SKM-1 treated with dmso at 0.1 percent for 144 hours (cell line): ENCODE data around the gene STIMATE.

Experiments
- DNase-seq: peaks from one replicate; lab custom pipeline; 2025; ENCODE audit not compliant: unreplicated experiment; lab: John Stamatoyannopoulos, UW

The STIMATE gene

GRCh38 chr3:52793702-52794611 lies 103.4 kb downstream of the STIMATE start:
- DNase-seq: no peak

GRCh38 chr3:52792961-52793695 lies 104.2 kb downstream of the STIMATE start:
- DNase-seq: no peak

GRCh38 chr3:52792413-52792812 lies 104.9 kb downstream of the STIMATE start:
- DNase-seq: no peak

DNA sequence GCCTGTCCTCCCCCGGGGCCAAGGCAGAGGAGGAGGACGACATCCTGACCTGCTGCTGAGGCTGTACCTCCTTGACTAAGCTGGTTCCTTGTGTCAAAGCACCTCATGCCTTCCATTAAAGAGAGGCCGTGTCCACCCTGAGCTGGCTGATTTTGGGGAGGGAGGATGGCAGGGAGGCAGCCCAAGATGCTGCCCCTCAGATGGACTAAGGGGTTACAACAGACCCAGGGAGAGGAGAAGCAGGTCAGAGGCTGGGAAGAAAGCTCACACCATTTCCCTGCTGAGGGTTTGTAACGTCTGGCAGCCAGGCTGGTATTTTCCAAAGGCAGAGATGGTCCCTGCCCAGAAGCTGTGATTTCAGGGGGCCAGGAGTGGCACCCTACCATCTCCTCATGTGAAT lies 105.4 kb downstream of the STIMATE start:
- no peak for DNase-seq

- DNase-seq: no peak
Measured at GRCh38 chr3:52791366-52791765, 106.0 kb downstream of the STIMATE start.

- no peak for DNase-seq
Measured at GRCh38 chr3:52790741-52791140, 106.6 kb downstream of the STIMATE start.

GRCh38 chr3:52790337-52790736 lies 107.0 kb downstream of the STIMATE start:
- DNase-seq: no peak

DNA sequence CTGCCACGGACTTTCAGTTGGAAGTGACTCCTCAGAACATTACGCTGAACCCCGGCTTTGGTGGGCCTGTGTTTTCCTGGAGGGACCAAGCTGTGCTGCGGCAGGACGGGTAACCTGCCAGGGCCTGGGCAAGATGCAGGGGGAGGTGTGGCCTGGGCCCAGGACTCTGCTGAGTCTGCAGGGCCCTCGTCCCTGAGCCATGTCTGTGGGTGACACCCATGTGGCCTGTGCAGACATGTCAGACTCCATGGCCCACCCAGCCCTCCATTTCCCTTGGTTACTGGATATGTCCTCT lies 107.7 kb downstream of the STIMATE start:
- DNase-seq: no peak

DNA sequence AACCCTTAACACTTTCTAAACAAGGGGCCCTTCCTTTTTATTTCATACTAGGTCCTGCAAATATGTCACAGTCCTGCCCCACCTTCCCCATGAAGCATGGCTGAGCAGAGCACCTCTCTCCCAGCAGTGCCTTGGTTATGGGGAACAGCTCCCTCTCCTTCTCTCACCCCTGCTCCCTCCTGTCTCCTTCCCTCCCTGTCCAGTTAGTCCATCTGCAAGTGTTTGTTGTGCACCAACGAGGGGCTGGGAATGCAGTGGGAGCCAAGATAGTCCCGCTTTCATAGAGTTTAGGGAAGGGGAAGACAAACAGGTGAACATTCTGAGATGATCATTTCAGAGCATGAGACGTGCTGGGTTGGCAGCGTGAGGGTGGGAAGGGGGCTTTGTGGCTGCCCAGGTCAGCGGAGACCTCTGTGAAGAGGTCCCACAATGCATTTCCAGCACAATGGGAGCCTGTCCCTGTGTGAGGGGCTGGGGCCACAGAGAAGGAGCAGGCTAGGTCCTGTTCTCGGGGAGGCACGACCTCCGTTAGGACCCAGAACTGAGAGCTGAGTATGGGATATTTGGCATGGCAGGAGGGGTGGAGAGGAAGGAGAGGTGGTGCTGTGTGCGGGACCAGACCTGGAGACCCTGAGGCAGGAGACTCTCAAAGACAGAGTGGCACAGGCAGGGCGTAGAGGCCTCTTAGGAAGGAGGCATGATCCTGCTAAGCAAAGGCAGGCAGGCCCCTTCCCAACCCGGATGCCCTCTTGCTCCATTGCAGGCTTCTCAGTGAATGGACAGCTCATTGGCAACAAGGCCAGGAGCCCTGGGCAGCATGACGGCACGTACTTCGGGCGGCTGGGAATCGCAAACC lies 108.2 kb downstream of the STIMATE start:
- no peak for DNase-seq

DNA sequence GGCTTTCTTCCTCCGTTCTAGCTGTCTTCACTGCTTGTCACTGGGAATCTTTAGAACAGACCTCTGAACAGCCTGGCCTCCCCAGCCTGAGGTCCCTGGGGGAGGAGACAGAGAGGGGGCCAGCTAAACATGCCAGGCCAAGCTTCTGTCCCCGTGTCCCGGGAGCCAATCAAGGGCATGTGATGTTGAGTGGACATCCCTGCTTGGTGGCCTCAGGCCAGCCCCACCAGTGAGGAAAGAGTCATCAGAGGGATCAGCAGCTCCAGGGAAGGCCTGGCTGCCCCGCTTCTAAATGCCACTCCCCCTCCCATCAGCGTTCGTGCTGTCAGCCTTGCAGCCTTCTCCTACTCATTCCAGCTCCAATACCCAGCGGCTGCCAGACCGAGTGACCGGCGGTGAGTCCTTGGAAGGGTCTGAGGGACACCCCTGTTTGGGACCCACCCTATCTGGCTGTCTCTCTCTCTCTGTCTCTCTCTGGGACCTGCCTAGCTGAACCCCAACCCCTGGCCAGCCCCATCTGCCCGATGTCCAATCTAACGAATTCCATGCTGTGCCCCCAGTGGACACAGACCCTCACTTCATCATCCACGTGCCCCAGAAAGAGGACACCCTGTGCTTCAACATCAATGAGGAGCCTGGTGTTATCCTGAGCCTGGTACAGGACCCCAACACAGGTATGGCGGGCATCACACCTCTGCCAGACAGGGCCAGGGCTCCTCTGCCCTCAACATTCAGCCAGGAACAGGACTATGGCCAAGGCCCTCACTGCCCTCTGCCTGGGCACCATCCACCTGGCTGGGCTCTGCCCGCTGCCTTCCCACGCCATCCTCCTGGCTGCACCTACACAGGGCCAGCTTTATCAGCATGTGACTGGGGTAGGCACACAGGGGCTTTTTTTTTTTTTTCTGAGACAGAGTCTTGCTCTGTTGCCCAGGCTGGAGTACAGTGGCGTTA lies 109.4 kb downstream of the STIMATE start:
- no peak for DNase-seq

DNA sequence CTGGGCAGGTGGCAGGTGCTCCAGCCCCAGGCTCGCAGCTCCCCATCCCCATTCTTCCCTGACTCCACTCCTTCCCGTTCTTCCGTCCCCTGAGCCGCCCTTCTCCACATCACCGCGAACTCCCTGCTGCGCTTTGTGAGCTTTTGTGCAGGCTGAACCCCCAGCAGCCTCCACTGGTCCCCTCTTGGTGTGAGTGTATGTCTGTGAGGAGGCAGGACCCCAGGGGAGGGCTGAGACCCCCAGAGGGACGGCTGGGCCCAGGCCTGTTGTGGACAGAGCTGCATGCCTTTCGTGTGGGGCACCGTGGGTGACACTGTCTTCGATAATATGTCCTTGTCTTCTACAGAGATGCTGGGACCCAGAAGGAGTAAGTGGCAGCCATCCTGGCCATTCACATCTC lies 110.1 kb downstream of the STIMATE start:
- no peak for DNase-seq
